Ishikawa (cell line): ENCODE data around the gene ASRGL1.

Experiments
- CREB1 ChIP-seq: IDR thresholded peaks from 2 replicates; pipeline ENCODE4 v1.6.1; 2012; ENCODE audit warnings: low read depth
- EGR1 ChIP-seq: IDR thresholded peaks from 2 replicates; pipeline ENCODE4 v1.6.1; 2012
- EP300 ChIP-seq: IDR thresholded peaks from 2 replicates; pipeline ENCODE4 v1.6.1; 2012; ENCODE audit warnings: borderline replicate concordance
- FOXM1 ChIP-seq: IDR thresholded peaks from 2 replicates; pipeline ENCODE4 v1.6.1; 2012; ENCODE audit warnings: low read depth, borderline replicate concordance
- NFIC ChIP-seq: IDR thresholded peaks from 2 replicates; pipeline ENCODE4 v1.6.1; 2012
- RAD21 ChIP-seq: IDR thresholded peaks from 2 replicates; pipeline ENCODE4 v1.6.1; 2012; ENCODE audit warnings: low read depth
- REST ChIP-seq: IDR thresholded peaks from 2 replicates; pipeline ENCODE4 v1.6.1; 2012; ENCODE audit warnings: low read depth, mild to moderate bottlenecking
- TAF1 ChIP-seq: IDR thresholded peaks from 2 replicates; pipeline ENCODE4 v1.6.1; 2012; ENCODE audit warnings: low read depth, mild to moderate bottlenecking
- TCF12 ChIP-seq: IDR thresholded peaks from 2 replicates; pipeline ENCODE4 v1.6.1; 2012; ENCODE audit warnings: low read depth
- TEAD4 ChIP-seq: IDR thresholded peaks from 2 replicates; pipeline ENCODE4 v1.6.1; 2012
- USF1 ChIP-seq: IDR thresholded peaks from 2 replicates; pipeline ENCODE4 v1.6.1; 2012

- TF ChIP-seq RAD21 (no peak), NFIC (no peak), EP300 (no peak), TEAD4 (no peak), CREB1 (no peak), REST (no peak), FOXM1 (no peak), TAF1 (no peak), EGR1 (no peak), USF1 (no peak), TCF12 (no peak)
Measured at GRCh38 chr11:62416596-62416995, 79.3 kb downstream of the ASRGL1 start.
